Caki2 (cell line): ENCODE results near the gene PHF21A. TPM values are rescaled to one million over a fixed set of nuclear protein-coding genes. Genes with fewer than 3 reads are reported as not detected.
"Not testable (repeated sequence)": the region's sequence is repeated elsewhere in the genome, so short reads cannot be mapped to it uniquely, and the experiment has no call there.

Experiments
- DNase-seq: peaks from one replicate; pipeline ENCODE4 v3.0.0-alpha.2; 2015; ENCODE audit warnings: low read depth
- in situ Hi-C: cut with HindIII; loops from 2 replicates; pipeline ENCODE4 v1.10.0; 2016; ENCODE audit warnings: low sequenced_read_pairs, low pct_unique_long_range_greater_than_20kb, mixed read lengths
- total RNA-seq: library from RNA; depleted of rRNA; stranded (reverse); fragments of >200 nt; shearing (Covaris generic); gene quantifications from 2 replicates; pipeline ENCODE4 v1.2.3, GENCODE V29; 2014; ENCODE audit warnings: low replicate concordance

Gene PHF21A
- total RNA-seq, 1 experiment from 2014 or later, result 12.0 TPM

DNA sequence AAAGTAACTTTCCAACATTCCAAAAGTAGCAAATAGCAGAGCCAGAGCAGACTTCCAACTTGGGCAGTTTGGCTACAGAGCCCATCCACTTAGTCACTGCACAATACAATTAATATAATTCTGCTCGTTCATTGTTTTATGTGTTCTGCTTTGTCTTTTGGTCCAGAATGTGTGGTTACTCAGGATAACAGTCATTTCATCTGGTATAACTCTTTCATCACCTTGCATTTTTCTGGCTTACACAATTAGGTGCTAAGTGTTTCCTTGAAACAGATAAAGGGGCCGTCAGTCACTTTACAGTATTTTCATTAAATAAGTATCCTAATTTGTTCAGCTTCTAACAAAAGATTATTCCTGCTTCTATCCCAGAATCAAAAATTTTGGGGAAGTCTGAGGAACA, 111.6 kb downstream of the PHF21A start:
- DNase-seq, result no peak
- in situ Hi-C loops, result no loop called here

- DNase-seq, result peak; percentile 6
- in situ Hi-C loops, result no loop called here
These were observed 114.7 kb downstream of the PHF21A start for GRCh38 chr11:46006418-46007070.

DNA sequence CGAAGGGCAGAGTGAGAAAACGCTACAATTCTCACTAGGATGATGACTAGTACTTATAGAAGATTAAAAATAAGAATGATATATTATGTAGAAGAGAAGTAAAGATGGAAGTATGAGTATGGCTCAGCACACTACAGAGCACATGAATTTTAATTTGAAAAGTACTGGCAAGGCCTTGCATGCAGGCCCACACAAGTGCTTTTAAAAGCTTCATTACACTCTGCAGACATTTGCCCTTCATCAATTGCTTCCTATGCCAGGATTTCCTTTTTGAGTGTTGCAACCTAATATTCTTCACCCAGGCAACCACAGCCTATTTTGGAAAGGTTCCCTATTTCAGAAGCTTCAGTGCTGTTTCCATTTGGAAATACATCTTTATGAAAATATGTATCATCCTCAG, 117.7 kb downstream of the PHF21A start:
- no peak for DNase-seq
- in situ Hi-C loops, result no loop called here

DNA sequence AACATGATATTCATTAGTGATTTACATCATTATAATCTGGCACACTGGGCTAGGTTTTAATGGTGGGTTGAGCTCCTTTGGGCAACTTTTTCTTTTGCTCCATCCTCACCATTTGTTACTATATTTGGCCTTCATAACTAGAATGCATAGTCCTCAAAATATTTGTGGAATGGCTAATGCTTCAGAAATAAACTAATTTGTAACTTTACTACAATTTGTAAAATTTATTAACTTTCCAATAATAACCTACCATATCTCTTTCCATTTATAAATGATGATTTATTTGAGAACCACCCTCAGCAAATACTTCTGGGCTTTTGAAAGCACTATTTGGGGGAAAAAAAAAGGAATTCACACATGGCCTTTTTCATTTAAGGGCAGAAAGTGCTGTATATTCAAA, 119.1 kb downstream of the PHF21A start:
- in situ Hi-C loops, result no loop called here
- DNase-seq, result no peak

GRCh38 chr11:46001448-46001914, 119.8 kb downstream of the PHF21A start:
- in situ Hi-C loops, result no loop called here
- DNase-seq, result no peak

GRCh38 chr11:45997599-45997998, 123.7 kb downstream of the PHF21A start:
- in situ Hi-C loops, result no loop called here
- no peak for DNase-seq

GRCh38 chr11:45995342-45995734, 125.9 kb downstream of the PHF21A start:
- in situ Hi-C loops, result no loop called here
- DNase-seq, result no peak

GRCh38 chr11:45994371-45995341, 126.6 kb downstream of the PHF21A start:
- no peak for DNase-seq
- in situ Hi-C loops, result no loop called here

DNA sequence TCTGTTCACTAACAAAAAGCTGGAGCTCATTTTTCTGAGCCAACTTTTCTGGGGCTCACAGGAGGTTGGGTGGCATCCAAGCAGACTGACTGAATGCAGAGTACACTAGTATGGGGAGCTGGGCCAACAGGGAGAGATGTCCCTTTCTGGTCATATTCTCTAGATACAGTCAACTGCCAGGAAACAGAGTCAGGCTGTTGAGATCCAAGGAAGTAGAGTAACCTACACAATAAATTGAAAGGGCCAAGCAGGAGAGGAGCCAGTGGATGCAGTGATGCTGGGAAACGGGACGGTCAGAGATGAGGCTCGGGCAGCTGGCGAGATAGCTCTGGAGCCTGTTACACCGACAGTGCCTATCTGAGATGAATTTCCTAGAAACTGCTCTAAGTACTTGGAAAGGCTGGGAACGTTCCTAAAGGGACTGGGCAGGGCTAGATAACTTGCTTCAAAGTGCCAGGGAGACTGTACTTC, 127.7 kb downstream of the PHF21A start:
- in situ Hi-C loops, result no loop called here
- DNase-seq, result no peak

DNA sequence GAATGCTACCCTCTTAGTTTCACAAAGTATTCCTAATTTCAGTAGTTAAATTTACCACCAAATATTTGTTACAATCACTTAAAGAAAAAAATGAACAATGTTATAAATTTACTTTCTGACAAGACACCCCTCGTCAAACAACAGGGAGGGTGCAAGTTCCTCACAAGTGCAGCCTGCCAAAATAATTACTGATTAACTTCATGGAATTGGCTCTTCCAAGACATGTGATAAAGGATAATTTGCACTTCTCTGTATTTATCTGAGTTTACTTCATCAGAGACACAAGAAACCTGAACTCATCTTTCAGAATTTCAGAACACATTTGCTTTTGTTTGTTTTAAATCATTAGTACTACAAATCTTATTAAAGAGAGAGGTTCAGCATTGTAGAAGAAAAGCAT, 132.3 kb downstream of the PHF21A start:
- no peak for DNase-seq
- in situ Hi-C loops, result no loop called here

DNA sequence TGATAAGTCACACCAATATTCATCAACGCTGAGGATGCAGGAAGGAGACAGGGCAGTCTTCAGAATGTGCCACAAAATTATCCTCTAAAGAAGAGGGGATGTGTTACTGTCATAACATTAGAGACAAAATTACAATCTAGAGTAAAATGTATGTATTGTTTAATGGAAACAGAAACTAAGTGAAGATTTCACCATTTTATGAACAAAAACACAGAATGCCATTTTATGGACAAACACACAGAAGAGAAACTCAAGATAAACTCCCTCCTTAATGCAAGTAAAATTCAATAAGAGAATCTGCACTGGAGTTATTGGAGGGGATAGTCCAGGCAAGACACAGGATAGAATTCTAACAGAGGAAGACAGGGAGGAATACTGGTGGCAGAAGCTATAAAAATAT, 136.0 kb downstream of the PHF21A start:
- in situ Hi-C loops, result no loop called here
- no peak for DNase-seq

- in situ Hi-C loops, result no loop called here
- no peak for DNase-seq
These were observed 137.1 kb downstream of the PHF21A start for GRCh38 chr11:45984192-45984591.

DNA sequence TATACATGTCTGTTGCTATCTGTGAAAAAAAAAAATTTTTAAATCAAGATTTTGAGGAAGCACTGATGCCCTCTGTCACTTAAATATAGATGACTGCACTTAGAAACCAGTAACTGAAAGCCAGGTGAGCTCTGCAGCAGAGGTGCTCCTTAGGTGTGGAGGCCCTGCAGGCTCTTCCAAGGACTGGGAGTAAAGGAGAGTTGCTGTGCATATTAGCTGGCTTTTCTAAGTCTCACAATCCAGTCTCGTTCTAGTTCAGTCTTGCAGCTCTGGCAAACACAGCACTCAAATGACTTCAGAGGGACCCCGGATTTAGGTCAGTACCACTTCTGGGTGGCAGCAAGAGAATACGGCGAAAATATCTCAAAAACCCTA, 137.8 kb downstream of the PHF21A start:
- in situ Hi-C loops, result no loop called here
- DNase-seq, result no peak

DNA sequence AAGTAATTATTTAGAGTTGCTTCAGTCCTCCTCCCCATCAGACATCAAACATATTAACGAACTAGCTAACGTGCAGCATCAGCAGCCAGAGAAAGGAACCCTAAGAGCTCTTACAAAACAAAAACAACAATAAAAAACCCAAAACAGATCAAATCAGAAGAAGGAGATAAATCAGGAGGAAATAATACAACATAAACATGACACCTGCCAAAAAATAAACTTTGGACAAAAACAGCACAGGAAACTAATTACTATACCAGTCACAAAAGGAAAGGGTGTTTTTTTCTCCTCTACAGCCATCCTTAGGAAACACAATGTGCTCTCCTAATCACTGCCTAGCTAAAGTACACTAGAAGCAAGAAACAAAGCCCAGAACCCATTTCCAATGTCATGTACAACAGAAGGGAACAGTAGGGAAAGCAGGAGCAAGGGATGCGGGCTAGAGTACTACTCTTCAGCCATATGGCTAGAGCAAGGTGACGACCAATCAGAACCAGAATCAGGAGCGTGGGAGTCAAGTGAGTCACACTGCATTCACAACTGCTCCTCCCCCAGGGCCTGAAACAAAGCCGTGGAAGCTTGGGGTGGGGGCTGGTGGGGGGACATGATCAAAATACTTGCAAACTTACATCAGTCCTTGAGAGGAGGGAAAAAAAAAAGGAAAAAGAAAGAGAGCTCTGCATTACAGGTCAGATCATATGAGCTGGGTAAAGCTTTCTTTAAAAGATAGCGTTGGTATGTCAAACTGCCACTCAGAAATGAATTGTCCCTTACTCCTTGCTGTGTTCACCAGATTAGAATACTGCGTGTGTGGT, 138.4 kb downstream of the PHF21A start:
- in situ Hi-C loops, result no loop called here
- peak; percentile 7 for DNase-seq

DNA sequence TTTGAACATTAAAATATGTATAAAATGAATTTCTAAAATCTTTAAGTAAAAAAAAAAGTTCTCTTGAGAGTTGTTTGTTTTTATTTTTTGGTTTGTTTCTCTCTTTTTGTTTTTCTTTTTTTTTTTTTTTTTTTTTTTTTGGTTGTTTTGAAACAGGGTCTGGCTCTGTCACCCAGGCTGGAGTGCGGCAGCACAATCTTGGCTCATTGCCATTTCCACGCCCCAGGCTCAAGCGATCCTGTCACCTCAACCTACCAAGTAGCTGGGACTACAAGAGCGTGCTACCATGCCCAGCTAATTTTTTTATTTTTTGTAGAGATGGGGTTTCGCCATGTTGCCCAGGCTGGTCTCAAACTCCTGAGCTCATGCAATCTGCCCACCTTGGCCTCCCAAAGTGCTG, 139.4 kb downstream of the PHF21A start:
- in situ Hi-C loops, DNase-seq: not testable (repeated sequence)

- DNase-seq, result no peak
- in situ Hi-C loops, result no loop called here
These were observed 146.4 kb downstream of the PHF21A start for GRCh38 chr11:45974806-45975205.

GRCh38 chr11:45973601-45974000, 147.7 kb downstream of the PHF21A start:
- DNase-seq, result no peak
- in situ Hi-C loops, result no loop called here

DNA sequence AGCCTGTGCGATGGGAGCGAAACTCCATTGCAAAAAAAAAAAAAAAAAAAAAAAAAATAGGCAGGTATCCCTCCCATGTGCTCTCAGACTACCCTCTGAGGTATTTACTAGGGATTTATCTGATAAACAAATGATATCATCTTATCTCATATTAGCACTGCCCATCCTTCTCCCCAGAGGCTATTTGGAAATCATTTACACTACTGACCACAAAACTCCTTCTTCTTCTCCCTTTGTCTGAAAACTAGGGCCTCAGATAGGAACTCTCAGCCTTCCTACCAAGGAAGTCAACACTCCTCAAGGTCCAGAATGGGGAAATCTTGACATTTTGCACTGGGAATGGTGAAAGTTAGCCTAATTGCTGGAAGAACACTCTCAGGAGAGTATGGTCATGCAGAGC, 152.4 kb downstream of the PHF21A start:
- no peak for DNase-seq
- in situ Hi-C loops, result no loop called here

- in situ Hi-C loops, result no loop called here
- no peak for DNase-seq
These were observed 153.7 kb downstream of the PHF21A start for GRCh38 chr11:45967506-45967905.
